Measurements from ENCODE around the gene NLRP13. TPM values are rescaled to one million over a fixed set of nuclear protein-coding genes. Genes with fewer than 3 reads are reported as not detected.

NLRP13 gene
- total RNA-seq, 2 experiments from 2014 or later: not detected

- DNase-seq: no peak
- Mint-ChIP-seq H3K9me3 (peaks cover 15% of the 10 kb centered on the region), H3K4me3 (no peak overlapping the region), H3K27ac (no peak overlapping the region), H3K27me3 (no peaks in the 10 kb centered on the region), H3K4me1 (no peaks in the 10 kb centered on the region), H3K36me3 (no peaks in the 10 kb centered on the region)
- ATAC-seq (ENCODE audit: low read depth): no peak
- POLR2A ChIA-PET: no interaction called here
Observed at GRCh38 chr19:55927991-55928390, 4.1 kb downstream of the NLRP13 start.

GRCh38 chr19:55923556-55923955, 8.6 kb downstream of the NLRP13 start:
- ATAC-seq (ENCODE audit: low read depth): no peak
- Mint-ChIP-seq H3K4me3 (no peak overlapping the region), H3K4me1 (no peaks in the 10 kb centered on the region), H3K27me3 (no peaks in the 10 kb centered on the region), H3K9me3 (peaks cover 12% of the 10 kb centered on the region), H3K36me3 (no peaks in the 10 kb centered on the region), H3K27ac (no peak overlapping the region)
- no peak for DNase-seq
- POLR2A ChIA-PET: no interaction called here

GRCh38 chr19:55913643-55914268, 18.4 kb downstream of the NLRP13 start:
- H3K27me3 Mint-ChIP-seq: no peaks in the 10 kb centered on the region
- POLR2A ChIA-PET: no interaction called here
- H3K27ac Mint-ChIP-seq: no peak overlapping the region
- DNase-seq: no peak
- peaks cover 3% of the 10 kb centered on the region for H3K9me3 Mint-ChIP-seq
- H3K4me1 Mint-ChIP-seq: no peaks in the 10 kb centered on the region
- no peak for ATAC-seq (ENCODE audit: low read depth)
- H3K4me3 Mint-ChIP-seq: no peak overlapping the region
- H3K36me3 Mint-ChIP-seq: no peaks in the 10 kb centered on the region

GRCh38 chr19:55912916-55913315, 19.2 kb downstream of the NLRP13 start:
- peaks cover 6% of the 10 kb centered on the region for H3K9me3 Mint-ChIP-seq
- H3K36me3 Mint-ChIP-seq: no peaks in the 10 kb centered on the region
- DNase-seq (no peak), ATAC-seq (ENCODE audit: low read depth) (no peak)
- H3K27ac Mint-ChIP-seq: no peak overlapping the region
- POLR2A ChIA-PET: no interaction called here
- no peak overlapping the region for H3K4me3 Mint-ChIP-seq
- no peaks in the 10 kb centered on the region for H3K4me1 Mint-ChIP-seq
- H3K27me3 Mint-ChIP-seq: no peaks in the 10 kb centered on the region

GRCh38 chr19:55909801-55910200, 22.3 kb downstream of the NLRP13 start:
- Mint-ChIP-seq H3K27me3 (no peaks in the 10 kb centered on the region), H3K4me1 (no peaks in the 10 kb centered on the region), H3K4me3 (no peak overlapping the region), H3K27ac (no peak overlapping the region), H3K36me3 (no peaks in the 10 kb centered on the region), H3K9me3 (peaks cover 6% of the 10 kb centered on the region)
- POLR2A ChIA-PET: no interaction called here
- ATAC-seq (ENCODE audit: low read depth) (no peak), DNase-seq (no peak)

- POLR2A ChIA-PET: no interaction called here
- H3K27ac Mint-ChIP-seq: no peak overlapping the region
- H3K27me3 Mint-ChIP-seq: no peaks in the 10 kb centered on the region
- H3K36me3 Mint-ChIP-seq: no peaks in the 10 kb centered on the region
- DNase-seq: no peak
- H3K9me3 Mint-ChIP-seq: peaks cover 9% of the 10 kb centered on the region
- H3K4me3 Mint-ChIP-seq: no peak overlapping the region
- H3K4me1 Mint-ChIP-seq: no peaks in the 10 kb centered on the region
- ATAC-seq (ENCODE audit: low read depth): no peak
Observed at GRCh38 chr19:55907746-55908145, 24.4 kb downstream of the NLRP13 start.

GRCh38 chr19:55907286-55907685, 24.9 kb downstream of the NLRP13 start:
- Mint-ChIP-seq H3K4me3 (no peak overlapping the region), H3K36me3 (no peaks in the 10 kb centered on the region), H3K9me3 (peaks cover 9% of the 10 kb centered on the region), H3K27me3 (no peaks in the 10 kb centered on the region), H3K4me1 (no peaks in the 10 kb centered on the region), H3K27ac (no peak overlapping the region)
- DNase-seq: no peak
- POLR2A ChIA-PET: no interaction called here
- no peak for ATAC-seq (ENCODE audit: low read depth)

GRCh38 chr19:55902080-55902751, 29.9 kb downstream of the NLRP13 start:
- POLR2A ChIA-PET: no interaction called here
- H3K36me3 Mint-ChIP-seq: no peaks in the 10 kb centered on the region
- H3K4me3 Mint-ChIP-seq: no peak overlapping the region
- no peak overlapping the region for H3K27ac Mint-ChIP-seq
- H3K9me3 Mint-ChIP-seq: peaks cover 9% of the 10 kb centered on the region
- DNase-seq: no peak
- no peaks in the 10 kb centered on the region for H3K4me1 Mint-ChIP-seq
- no peaks in the 10 kb centered on the region for H3K27me3 Mint-ChIP-seq
- ATAC-seq (ENCODE audit: low read depth): no peak

- POLR2A ChIA-PET: no interaction called here
- Mint-ChIP-seq H3K27ac (no peak overlapping the region), H3K4me1 (no peaks in the 10 kb centered on the region), H3K9me3 (peaks cover 9% of the 10 kb centered on the region), H3K27me3 (no peaks in the 10 kb centered on the region), H3K4me3 (no peak overlapping the region), H3K36me3 (no peaks in the 10 kb centered on the region)
- DNase-seq: no peak
- ATAC-seq (ENCODE audit: low read depth): no peak
Observed at GRCh38 chr19:55901369-55902079, 30.6 kb downstream of the NLRP13 start.

- DNase-seq (no peak), ATAC-seq (ENCODE audit: low read depth) (no peak)
- Mint-ChIP-seq H3K27me3 (no peaks in the 10 kb centered on the region), H3K36me3 (no peaks in the 10 kb centered on the region), H3K4me1 (no peaks in the 10 kb centered on the region), H3K27ac (no peak overlapping the region), H3K9me3 (peaks cover 8% of the 10 kb centered on the region), H3K4me3 (no peak overlapping the region)
- POLR2A ChIA-PET: no interaction called here
Observed at GRCh38 chr19:55898911-55899310, 33.2 kb downstream of the NLRP13 start.

- peaks cover 3% of the 10 kb centered on the region for H3K27me3 Mint-ChIP-seq
- no peak overlapping the region for H3K4me3 Mint-ChIP-seq
- H3K36me3 Mint-ChIP-seq: no peaks in the 10 kb centered on the region
- H3K4me1 Mint-ChIP-seq: no peaks in the 10 kb centered on the region
- POLR2A ChIA-PET: no interaction called here
- H3K27ac Mint-ChIP-seq: no peak overlapping the region
- ATAC-seq (ENCODE audit: low read depth): no peak
- peaks cover 5% of the 10 kb centered on the region for H3K9me3 Mint-ChIP-seq
- no peak for DNase-seq
Observed at GRCh38 chr19:55882626-55883025, 49.5 kb downstream of the NLRP13 start.

GRCh38 chr19:55877211-55877610, 54.9 kb downstream of the NLRP13 start:
- peaks cover 6% of the 10 kb centered on the region for H3K9me3 Mint-ChIP-seq
- H3K27ac Mint-ChIP-seq: no peak overlapping the region
- POLR2A ChIA-PET: no interaction called here
- H3K36me3 Mint-ChIP-seq: no peaks in the 10 kb centered on the region
- no peaks in the 10 kb centered on the region for H3K27me3 Mint-ChIP-seq
- ATAC-seq (ENCODE audit: low read depth) (no peak), DNase-seq (no peak)
- no peaks in the 10 kb centered on the region for H3K4me1 Mint-ChIP-seq
- H3K4me3 Mint-ChIP-seq: no peak overlapping the region

- Mint-ChIP-seq H3K27me3 (peaks cover 2% of the 10 kb centered on the region), H3K36me3 (no peaks in the 10 kb centered on the region), H3K27ac (no peak overlapping the region), H3K4me1 (no peaks in the 10 kb centered on the region), H3K9me3 (peaks cover 14% of the 10 kb centered on the region), H3K4me3 (no peak overlapping the region)
- DNase-seq (no peak), ATAC-seq (ENCODE audit: low read depth) (no peak)
- POLR2A ChIA-PET: no interaction called here
Observed at GRCh38 chr19:55870736-55871135, 61.4 kb downstream of the NLRP13 start.

GRCh38 chr19:55867101-55867500, 65.0 kb downstream of the NLRP13 start:
- DNase-seq: no peak
- H3K4me1 Mint-ChIP-seq: no peaks in the 10 kb centered on the region
- no peak overlapping the region for H3K4me3 Mint-ChIP-seq
- POLR2A ChIA-PET: no interaction called here
- no peaks in the 10 kb centered on the region for H3K36me3 Mint-ChIP-seq
- peaks cover 25% of the 10 kb centered on the region for H3K9me3 Mint-ChIP-seq
- no peak overlapping the region for H3K27ac Mint-ChIP-seq
- no peak for ATAC-seq (ENCODE audit: low read depth)
- H3K27me3 Mint-ChIP-seq: peaks cover 2% of the 10 kb centered on the region

Measured in activated naive CD8-positive, alpha-beta T cell treated with anti-CD3 and anti-CD28 coated beads, Interleukin-2, amount 10 ng/mL, durations not matched to agents 7 days and 5 days (primary cell).